Gastroesophageal sphincter (tissue), 3 donors: Measurements from ENCODE around the gene LTBP3.
"Not testable (repeated sequence)": the region's sequence is repeated elsewhere in the genome, so short reads cannot be mapped to it uniquely, and the experiment has no call there.

Experiments
- CTCF ChIP-seq, 4 experiments: fragments of 200-600 bp in 2 of 4; fragments of 450-650 bp in 2 of 4; sonication (generic) in 1 of 4; IDR thresholded peaks; one replicate each; pipeline ENCODE4 v1.5.1; 2017 to 2019; ENCODE audit warnings: antibody characterized with exemption in 4 of 4, mild to moderate bottlenecking in 2 of 4, moderate library complexity in 2 of 4
- POLR2A ChIP-seq, 2 donors: fragments of 450-650 bp; IDR thresholded peaks; one replicate each; pipeline ENCODE4 v1.6.1; 2017; ENCODE audit warnings: antibody characterized with exemption in 2 of 2, mild to moderate bottlenecking in 2 of 2, moderate library complexity in 1 of 2

- not testable (repeated sequence) for TF ChIP-seq CTCF, POLR2A (IDR thresholded peaks at IDR 0.05)
Observed at GRCh38 chr11:65518941-65519549, 39.1 kb downstream of the LTBP3 start.
